Measurements from ENCODE around the gene ASCC1.

The ASCC1 gene

DNA sequence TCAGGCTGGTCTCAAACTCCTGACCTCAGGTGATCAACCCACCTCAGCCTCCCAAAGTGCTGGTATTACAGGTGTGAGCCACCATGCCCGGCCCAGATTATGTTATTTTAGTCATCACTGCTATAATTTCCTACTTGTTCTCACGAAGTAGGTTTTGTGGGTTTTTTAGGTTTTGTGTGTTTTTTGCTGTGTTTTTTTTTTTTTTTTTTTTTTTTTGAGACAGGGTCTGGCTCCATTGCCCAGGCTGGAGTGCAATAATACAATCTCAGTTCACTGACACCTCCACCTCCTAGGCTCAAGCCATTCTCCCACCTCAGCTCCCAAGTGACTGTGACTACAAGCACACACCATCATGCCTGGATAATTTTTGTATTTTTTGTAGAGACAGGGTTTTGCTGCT lies 21.1 kb downstream of the ASCC1 start:
- H3K4me3 ChIP-seq (ENCODE audit: low read depth in 1 of 2, low read length in 1 of 2): no peak overlapping the region
- H3K9me3 ChIP-seq: no peaks in the 10 kb centered on the region
- TF ChIP-seq, protein P1, sequence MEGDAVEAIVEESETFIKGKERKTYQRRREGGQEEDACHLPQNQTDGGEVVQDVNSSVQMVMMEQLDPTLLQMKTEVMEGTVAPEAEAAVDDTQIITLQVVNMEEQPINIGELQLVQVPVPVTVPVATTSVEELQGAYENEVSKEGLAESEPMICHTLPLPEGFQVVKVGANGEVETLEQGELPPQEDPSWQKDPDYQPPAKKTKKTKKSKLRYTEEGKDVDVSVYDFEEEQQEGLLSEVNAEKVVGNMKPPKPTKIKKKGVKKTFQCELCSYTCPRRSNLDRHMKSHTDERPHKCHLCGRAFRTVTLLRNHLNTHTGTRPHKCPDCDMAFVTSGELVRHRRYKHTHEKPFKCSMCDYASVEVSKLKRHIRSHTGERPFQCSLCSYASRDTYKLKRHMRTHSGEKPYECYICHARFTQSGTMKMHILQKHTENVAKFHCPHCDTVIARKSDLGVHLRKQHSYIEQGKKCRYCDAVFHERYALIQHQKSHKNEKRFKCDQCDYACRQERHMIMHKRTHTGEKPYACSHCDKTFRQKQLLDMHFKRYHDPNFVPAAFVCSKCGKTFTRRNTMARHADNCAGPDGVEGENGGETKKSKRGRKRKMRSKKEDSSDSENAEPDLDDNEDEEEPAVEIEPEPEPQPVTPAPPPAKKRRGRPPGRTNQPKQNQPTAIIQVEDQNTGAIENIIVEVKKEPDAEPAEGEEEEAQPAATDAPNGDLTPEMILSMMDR (IDR thresholded peaks at IDR 0.05): no peak
- no peaks in the 10 kb centered on the region for H3K4me1 ChIP-seq (ENCODE audit: control insufficient read depth in 1 of 2, insufficient read depth in 1 of 2, low read depth in 1 of 2, low read length in 1 of 2)
- no peaks in the 10 kb centered on the region for H3K27me3 ChIP-seq
- no peak overlapping the region for H3K27ac ChIP-seq
- H3K36me3 ChIP-seq: peaks cover 39% of the 10 kb centered on the region

DNA sequence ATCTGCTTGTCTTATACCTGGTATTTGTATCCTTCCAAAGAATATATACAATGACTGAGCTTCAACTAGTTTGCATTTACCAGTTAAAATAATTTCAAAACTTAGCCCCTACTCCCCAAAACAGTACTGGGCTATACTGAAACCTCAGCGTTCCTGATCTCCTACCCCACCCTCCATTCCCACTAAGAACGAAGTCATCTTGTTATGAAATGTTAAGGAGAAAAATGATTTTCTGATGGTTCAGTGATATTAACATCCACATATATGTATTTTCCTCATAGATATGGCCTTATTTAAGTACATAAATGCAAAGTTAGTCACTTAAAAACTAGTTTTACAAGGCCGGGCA lies 29.1 kb downstream of the ASCC1 start:
- H3K4me3 ChIP-seq (ENCODE audit: low read depth in 1 of 2, low read length in 1 of 2): no peak overlapping the region
- no peaks in the 10 kb centered on the region for H3K27me3 ChIP-seq
- H3K27ac ChIP-seq: no peak overlapping the region
- no peaks in the 10 kb centered on the region for H3K4me1 ChIP-seq (ENCODE audit: control insufficient read depth in 1 of 2, insufficient read depth in 1 of 2, low read depth in 1 of 2, low read length in 1 of 2)
- H3K36me3 ChIP-seq: peaks cover 10% of the 10 kb centered on the region
- H3K9me3 ChIP-seq: peaks cover 4% of the 10 kb centered on the region
- TF ChIP-seq, protein P1 (IDR thresholded peaks at IDR 0.05): no peak

DNA sequence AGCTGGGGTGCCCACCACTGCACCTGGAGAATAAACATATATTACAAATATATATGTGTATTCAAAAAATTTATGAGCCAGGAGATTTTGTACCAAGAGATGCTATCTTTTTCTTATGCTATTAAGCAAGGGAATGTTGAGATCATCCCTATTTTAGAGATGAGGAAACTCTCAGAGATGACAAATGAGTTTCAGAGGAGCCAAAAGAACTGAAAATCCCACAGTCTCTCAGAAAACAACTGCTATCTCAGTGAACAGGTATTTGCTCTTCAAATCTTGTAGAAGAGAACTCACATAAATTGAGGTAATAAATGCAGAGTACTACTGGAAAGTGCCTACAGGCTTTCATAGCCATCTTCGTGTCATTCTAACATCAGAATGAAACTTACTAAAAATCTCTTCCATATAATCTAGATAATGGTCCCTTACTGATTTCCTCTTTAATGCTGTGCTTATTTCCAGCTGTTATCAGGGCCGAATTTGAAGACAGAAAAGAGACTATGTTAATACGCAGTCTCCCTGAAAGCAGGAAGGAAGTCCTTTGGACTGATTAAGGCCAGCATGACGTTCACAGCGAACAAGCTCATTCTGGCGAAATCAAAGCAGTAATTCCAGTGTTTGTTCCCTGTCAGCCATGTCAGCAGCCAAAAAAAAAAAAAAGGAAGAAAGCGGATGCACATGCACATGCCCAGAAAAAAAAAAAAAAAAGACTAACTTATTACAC lies 29.7 kb downstream of the ASCC1 start:
- peaks cover 4% of the 10 kb centered on the region for H3K9me3 ChIP-seq
- no peaks in the 10 kb centered on the region for H3K27me3 ChIP-seq
- H3K4me1 ChIP-seq (ENCODE audit: control insufficient read depth in 1 of 2, insufficient read depth in 1 of 2, low read depth in 1 of 2, low read length in 1 of 2): no peaks in the 10 kb centered on the region
- H3K4me3 ChIP-seq (ENCODE audit: low read depth in 1 of 2, low read length in 1 of 2): no peak overlapping the region
- H3K27ac ChIP-seq: no peak overlapping the region
- TF ChIP-seq, protein P1 (IDR thresholded peaks at IDR 0.05): no peak
- peaks cover 10% of the 10 kb centered on the region for H3K36me3 ChIP-seq

DNA sequence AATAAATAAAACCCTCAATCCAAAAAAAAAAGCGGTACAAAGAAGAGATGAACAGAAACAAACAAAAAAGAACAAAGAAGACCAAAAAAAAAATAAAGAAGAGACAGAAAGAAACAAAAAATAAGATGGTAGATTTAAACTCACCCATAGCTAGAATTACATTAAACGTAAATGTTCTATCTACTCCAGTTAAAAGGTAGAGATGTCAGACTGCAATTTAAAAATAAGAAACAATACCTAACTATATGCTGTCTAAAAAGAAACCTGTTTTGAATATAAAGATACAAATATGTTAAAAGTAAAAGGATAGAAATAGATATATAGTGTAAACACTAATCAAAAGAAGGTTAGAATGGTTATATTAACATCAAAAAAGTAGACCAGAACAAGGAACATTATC lies 31.9 kb downstream of the ASCC1 start:
- Histone ChIP-seq H3K9me3 (peaks cover 4% of the 10 kb centered on the region), H3K36me3 (no peaks in the 10 kb centered on the region), H3K27ac (no peak overlapping the region), H3K4me1 (ENCODE audit: control insufficient read depth in 1 of 2, insufficient read depth in 1 of 2, low read depth in 1 of 2, low read length in 1 of 2) (no peaks in the 10 kb centered on the region), H3K4me3 (ENCODE audit: low read depth in 1 of 2, low read length in 1 of 2) (no peak overlapping the region), H3K27me3 (no peaks in the 10 kb centered on the region)
- TF ChIP-seq, protein P1 (IDR thresholded peaks at IDR 0.05): no peak

DNA sequence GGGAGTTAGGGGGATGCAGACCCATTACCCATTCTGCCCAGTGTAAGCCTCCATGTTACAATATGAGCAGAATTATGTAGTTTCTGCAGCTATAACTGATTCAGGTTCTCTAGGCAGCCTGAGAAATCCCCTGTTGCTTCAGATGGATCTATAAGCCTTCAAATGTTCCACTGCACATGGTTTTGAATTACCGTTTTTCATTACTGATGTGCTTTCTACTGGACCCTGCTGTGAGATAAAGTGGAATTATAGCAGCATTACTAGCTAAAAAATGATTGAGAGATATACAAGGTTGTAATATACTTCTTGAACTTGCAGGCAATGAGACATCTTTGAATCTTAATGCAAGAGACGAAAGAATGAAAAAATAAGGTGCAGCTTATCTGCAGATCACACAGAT lies 38.6 kb downstream of the ASCC1 start:
- Histone ChIP-seq H3K4me3 (ENCODE audit: low read depth in 1 of 2, low read length in 1 of 2) (no peak overlapping the region), H3K4me1 (ENCODE audit: control insufficient read depth in 1 of 2, insufficient read depth in 1 of 2, low read depth in 1 of 2, low read length in 1 of 2) (peaks cover 15 to 30% of the 10 kb centered on the region in 2 experiments), H3K36me3 (peaks cover 3% of the 10 kb centered on the region)

More for the DNA sequence above, 38.6 kb downstream of the ASCC1 start:
- Histone ChIP-seq H3K27me3 (no peaks in the 10 kb centered on the region), H3K9me3 (no peaks in the 10 kb centered on the region), H3K27ac (no peak overlapping the region)
- TF ChIP-seq, protein P1 (IDR thresholded peaks at IDR 0.05): no peak

Measured in neutrophil (primary cell).